Gastrocnemius medialis (tissue), 4 donors: ENCODE results near the gene SYT2.

Experiments
- POLR2A ChIP-seq, 2 donors: fragments of 450-650 bp; IDR thresholded peaks; one replicate each; pipeline ENCODE4 v1.6.1; 2017; ENCODE audit warnings: antibody characterized with exemption in 2 of 2, mild to moderate bottlenecking in 2 of 2, moderate library complexity in 2 of 2
- TF ChIP-seq, protein P1 (sequence below), 5 experiments: fragments of 450-650 bp in 3 of 5; fragments of 200-600 bp in 2 of 5; sonication (generic) in 2 of 5; IDR thresholded peaks in 4 of 5; conservative IDR thresholded peaks in 1 of 5; 1 replicate in 4 of 5; 2 replicates in 1 of 5; pipeline ENCODE4 v1.5.1; 2016 to 2019; ENCODE audit warnings: antibody characterized with exemption in 5 of 5, mild to moderate bottlenecking in 3 of 5, moderate library complexity in 3 of 5

GRCh38 chr1:202638019-202638700 is 72.1 kb downstream of the SYT2 start:
- TF ChIP-seq, protein P1, sequence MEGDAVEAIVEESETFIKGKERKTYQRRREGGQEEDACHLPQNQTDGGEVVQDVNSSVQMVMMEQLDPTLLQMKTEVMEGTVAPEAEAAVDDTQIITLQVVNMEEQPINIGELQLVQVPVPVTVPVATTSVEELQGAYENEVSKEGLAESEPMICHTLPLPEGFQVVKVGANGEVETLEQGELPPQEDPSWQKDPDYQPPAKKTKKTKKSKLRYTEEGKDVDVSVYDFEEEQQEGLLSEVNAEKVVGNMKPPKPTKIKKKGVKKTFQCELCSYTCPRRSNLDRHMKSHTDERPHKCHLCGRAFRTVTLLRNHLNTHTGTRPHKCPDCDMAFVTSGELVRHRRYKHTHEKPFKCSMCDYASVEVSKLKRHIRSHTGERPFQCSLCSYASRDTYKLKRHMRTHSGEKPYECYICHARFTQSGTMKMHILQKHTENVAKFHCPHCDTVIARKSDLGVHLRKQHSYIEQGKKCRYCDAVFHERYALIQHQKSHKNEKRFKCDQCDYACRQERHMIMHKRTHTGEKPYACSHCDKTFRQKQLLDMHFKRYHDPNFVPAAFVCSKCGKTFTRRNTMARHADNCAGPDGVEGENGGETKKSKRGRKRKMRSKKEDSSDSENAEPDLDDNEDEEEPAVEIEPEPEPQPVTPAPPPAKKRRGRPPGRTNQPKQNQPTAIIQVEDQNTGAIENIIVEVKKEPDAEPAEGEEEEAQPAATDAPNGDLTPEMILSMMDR (IDR thresholded peaks at IDR 0.05 in 4 of 5, conservative IDR thresholded peaks at IDR 0.05 in 1 of 5): no peak
- TF ChIP-seq POLR2A (IDR thresholded peaks at IDR 0.05): no peak
